CD4-positive, alpha-beta memory T cell (primary cell): ENCODE data around the gene GALNT12. TPM values are rescaled to one million over a fixed set of nuclear protein-coding genes. Genes with fewer than 3 reads are reported as not detected.

Source experiments
- CTCF ChIA-PET: fragments of 350-600 bp; sonication (Branson Sonifier 250); formaldehyde crosslinking; loops from one replicate; lab custom pipeline; 2021; ENCODE audit warnings: inconsistent platforms; ENCODE audit not compliant: partially characterized antibody; lab: Charles Lee
- POLR2A ChIA-PET: fragments of 350-600 bp; sonication (Branson Sonifier 250); formaldehyde crosslinking; loops from one replicate; lab custom pipeline; 2021; ENCODE audit not compliant: partially characterized antibody; lab: Charles Lee
- DNase-seq, 5 donors: peaks; one replicate each; pipeline versions ENCODE4 v3.0.0 to v3.0.0-alpha.2; 2020 to 2022; ENCODE audit warnings: mixed read lengths in 1 of 5
- H3K27ac ChIP-seq: one replicate; pipeline ENCODE4 v1.7.0; 2013; ENCODE audit warnings: low read depth, low read length
- H3K27me3 ChIP-seq: 2 replicates; pipeline ENCODE4 v1.7.0; 2013; ENCODE audit warnings: mild to moderate bottlenecking, low read length, moderate library complexity; ENCODE audit not compliant: insufficient read depth
- H3K36me3 ChIP-seq: 2 replicates; pipeline ENCODE4 v1.7.0; 2013; ENCODE audit warnings: mild to moderate bottlenecking, low read length, moderate library complexity; ENCODE audit not compliant: insufficient read depth
- H3K4me1 ChIP-seq: 2 replicates; pipeline ENCODE4 v1.7.0; 2013; ENCODE audit warnings: mild to moderate bottlenecking, low read length, moderate library complexity; ENCODE audit not compliant: insufficient read depth
- H3K4me3 ChIP-seq, 2 donors: one replicate each; pipeline ENCODE4 v1.7.0; 2013; ENCODE audit warnings: low read length in 2 of 2, mild to moderate bottlenecking in 1 of 2
- H3K9me3 ChIP-seq, 2 donors: one replicate each; pipeline ENCODE4 v1.7.0; 2013; ENCODE audit warnings: low read length in 2 of 2, control low read depth in 1 of 2; ENCODE audit not compliant: control insufficient read depth in 1 of 2
- H3K27ac Mint-ChIP-seq, 7 donors: one replicate each; pipeline ENCODE4 v1.8.0; 2020 to 2021; ENCODE audit warnings: mixed read lengths in 7 of 7, mild to moderate bottlenecking in 6 of 7, inconsistent platforms in 3 of 7, moderate library complexity in 3 of 7
- H3K27me3 Mint-ChIP-seq, 2 donors: one replicate each; pipeline ENCODE4 v1.8.0; 2020 to 2021; ENCODE audit warnings: mixed read lengths in 2 of 2
- H3K36me3 Mint-ChIP-seq, 2 donors: one replicate each; pipeline ENCODE4 v1.8.0; 2020 to 2021; ENCODE audit warnings: mixed read lengths in 2 of 2, inconsistent platforms in 1 of 2, mild to moderate bottlenecking in 1 of 2
- H3K4me1 Mint-ChIP-seq, 4 donors: one replicate each; pipeline ENCODE4 v1.8.0; 2020 to 2021; ENCODE audit warnings: mixed read lengths in 4 of 4, mild to moderate bottlenecking in 1 of 4
- H3K4me3 Mint-ChIP-seq, 8 donors: one replicate each; pipeline ENCODE4 v1.8.0; 2020 to 2021; ENCODE audit warnings: mixed read lengths in 8 of 8, mild to moderate bottlenecking in 7 of 8, moderate library complexity in 6 of 8, inconsistent platforms in 3 of 8
- H3K9me3 Mint-ChIP-seq, 8 donors: one replicate each; pipeline ENCODE4 v1.8.0; 2020 to 2021; ENCODE audit warnings: mixed read lengths in 8 of 8, mild to moderate bottlenecking in 5 of 8, inconsistent platforms in 3 of 8, moderate library complexity in 1 of 8
- intact Hi-C: fragments of 100-400 bp; cut with micrococcal nuclease; formaldehyde crosslinking; loops from one replicate; pipeline ENCODE4 v1.15.1; 2023
- polyA plus RNA-seq, 2 donors: library from polyadenylated mRNA; unstranded; fragments of 300-500 nt; fragmentation: Illumina TruSeq; gene quantifications; one replicate each; pipeline ENCODE4 v1.2.3, GENCODE V29; 2021
- total RNA-seq, 2 experiments: library from RNA; stranded (reverse); gene quantifications; one replicate each; pipeline ENCODE4 v1.2.3, GENCODE V29; 2021

Gene GALNT12
- total and polyA plus RNA-seq, 4 experiments from 2014 or later: 3.1 to 13.8 (median 8.6) TPM

GRCh38 chr9:98783518-98784226 lies 23.8 kb upstream of the GALNT12 start:
- Mint-ChIP-seq H3K36me3 (peaks cover 18 to 28% of the 10 kb centered on the region in 2 donors), H3K9me3 (no peaks in the 10 kb centered on the region), H3K27me3 (no peaks in the 10 kb centered on the region), H3K4me1 (no peaks in the 10 kb centered on the region), H3K4me3 (no peak overlapping the region), H3K27ac (no peak overlapping the region)
- Histone ChIP-seq H3K9me3 (no peaks in the 10 kb centered on the region), H3K27me3 (no peaks in the 10 kb centered on the region), H3K36me3 (peaks cover 3% of the 10 kb centered on the region), H3K27ac (no peak overlapping the region), H3K4me3 (no peak overlapping the region), H3K4me1 (no peaks in the 10 kb centered on the region)
- POLR2A ChIA-PET: no interaction called here
- intact Hi-C loops: no loop called here
- DNase-seq: no peak
- CTCF ChIA-PET: interaction anchor here (4.9 kb wide), 1 partner anchor 9 kb away, joined by 23 read pairs; no protein-coding TSS in a partner anchor

- DNase-seq: no peak
- Histone ChIP-seq H3K9me3 (no peaks in the 10 kb centered on the region), H3K27ac (no peak overlapping the region), H3K36me3 (peaks cover 3% of the 10 kb centered on the region), H3K27me3 (no peaks in the 10 kb centered on the region), H3K4me1 (no peaks in the 10 kb centered on the region), H3K4me3 (no peak overlapping the region)
- H3K9me3 Mint-ChIP-seq: no peaks in the 10 kb centered on the region
- peaks cover 18 to 32% of the 10 kb centered on the region in 2 donors for H3K36me3 Mint-ChIP-seq
- H3K4me1 Mint-ChIP-seq: no peaks in the 10 kb centered on the region
- H3K27ac Mint-ChIP-seq: no peak overlapping the region
- H3K4me3 Mint-ChIP-seq: no peak overlapping the region
- intact Hi-C loops: no loop called here
- H3K27me3 Mint-ChIP-seq: no peaks in the 10 kb centered on the region
- ChIA-PET POLR2A (no interaction called here), CTCF (interaction anchor here (4.9 kb wide), 1 partner anchor 10 kb away, joined by 23 read pairs; no protein-coding TSS in a partner anchor)
Observed at GRCh38 chr9:98784831-98785806, 22.4 kb upstream of the GALNT12 start.

GRCh38 chr9:98786750-98787510 lies 20.5 kb upstream of the GALNT12 start:
- intact Hi-C loops: no loop called here
- H3K9me3 Mint-ChIP-seq: no peaks in the 10 kb centered on the region
- no peaks in the 10 kb centered on the region for H3K9me3 ChIP-seq
- peaks cover under 1% of the 10 kb centered on the region for H3K36me3 ChIP-seq
- no peak for DNase-seq
- CTCF ChIA-PET: interaction anchor here (0.9 to 4.9 kb wide), 2 partner anchors 12 to 15 kb away, joined by 3 to 23 read pairs; no protein-coding TSS in a partner anchor
- no peaks in the 10 kb centered on the region for H3K27me3 Mint-ChIP-seq
- H3K4me1 Mint-ChIP-seq: peaks cover 2 to 10% (median 4%) of the 10 kb centered on the region in 4 donors
- H3K36me3 Mint-ChIP-seq: peaks cover 17 to 26% of the 10 kb centered on the region in 2 donors
- H3K27ac Mint-ChIP-seq: no peak overlapping the region
- H3K4me3 ChIP-seq: no peak overlapping the region
- H3K27ac ChIP-seq: no peak overlapping the region
- no peaks in the 10 kb centered on the region for H3K27me3 ChIP-seq
- POLR2A ChIA-PET: no interaction called here
- peaks cover 7% of the 10 kb centered on the region for H3K4me1 ChIP-seq
- H3K4me3 Mint-ChIP-seq: no peak overlapping the region

GRCh38 chr9:98787766-98788335 lies 19.6 kb upstream of the GALNT12 start:
- no peaks in the 10 kb centered on the region for H3K9me3 ChIP-seq
- H3K27me3 ChIP-seq: no peaks in the 10 kb centered on the region
- H3K36me3 ChIP-seq: no peaks in the 10 kb centered on the region
- H3K9me3 Mint-ChIP-seq: no peaks in the 10 kb centered on the region
- no peak overlapping the region for H3K4me3 Mint-ChIP-seq
- DNase-seq: no peak
- no peak overlapping the region for H3K27ac Mint-ChIP-seq
- H3K4me3 ChIP-seq: no peak overlapping the region
- CTCF ChIA-PET: no interaction called here
- no peak overlapping the region for H3K27ac ChIP-seq
- H3K4me1 Mint-ChIP-seq: peaks cover 7 to 18% (median 10%) of the 10 kb centered on the region in 4 donors
- H3K4me1 ChIP-seq: peaks cover 7% of the 10 kb centered on the region
- POLR2A ChIA-PET: no interaction called here
- intact Hi-C loops: no loop called here
- peaks cover 12 to 17% of the 10 kb centered on the region in 2 donors for H3K36me3 Mint-ChIP-seq
- no peaks in the 10 kb centered on the region for H3K27me3 Mint-ChIP-seq

- no peak overlapping the region for H3K27ac ChIP-seq
- no peaks in the 10 kb centered on the region for H3K9me3 ChIP-seq
- Mint-ChIP-seq H3K36me3 (peaks cover 2 to 8% of the 10 kb centered on the region in 2 donors), H3K4me3 (no peak overlapping the region), H3K27ac (no peak overlapping the region), H3K9me3 (no peaks in the 10 kb centered on the region), H3K27me3 (no peaks in the 10 kb centered on the region), H3K4me1 (peaks cover 13 to 21% (median 16%) of the 10 kb centered on the region in 4 donors)
- no peak overlapping the region for H3K4me3 ChIP-seq
- intact Hi-C loops: loop anchor here (10.0 kb wide), 2 partner anchors 1095 to 1645 kb away; partner anchors contain the start of gene XPA
- no peaks in the 10 kb centered on the region for H3K36me3 ChIP-seq
- H3K27me3 ChIP-seq: no peaks in the 10 kb centered on the region
- H3K4me1 ChIP-seq: peaks cover 7% of the 10 kb centered on the region
- DNase-seq: no peak
- CTCF ChIA-PET: interaction anchor here (3.9 kb wide), 1 partner anchor 15 kb away, joined by 18 read pairs; no protein-coding TSS in a partner anchor
- POLR2A ChIA-PET: no interaction called here
Observed at GRCh38 chr9:98789483-98790133, 17.9 kb upstream of the GALNT12 start.

GRCh38 chr9:98790134-98790841 lies 17.2 kb upstream of the GALNT12 start:
- Histone ChIP-seq H3K4me1 (peaks cover 11% of the 10 kb centered on the region), H3K9me3 (no peaks in the 10 kb centered on the region), H3K27ac (no peak overlapping the region), H3K27me3 (no peaks in the 10 kb centered on the region), H3K4me3 (no peak overlapping the region), H3K36me3 (no peaks in the 10 kb centered on the region)
- ChIA-PET POLR2A (no interaction called here), CTCF (interaction anchor here (3.9 kb wide), 1 partner anchor 15 kb away, joined by 18 read pairs; no protein-coding TSS in a partner anchor)
- H3K4me3 Mint-ChIP-seq: no peak overlapping the region
- H3K27ac Mint-ChIP-seq: no peak overlapping the region
- peaks cover 18 to 28% (median 23%) of the 10 kb centered on the region in 4 donors for H3K4me1 Mint-ChIP-seq
- no peaks in the 10 kb centered on the region for H3K9me3 Mint-ChIP-seq
- H3K36me3 Mint-ChIP-seq: peaks cover 2 to 8% of the 10 kb centered on the region in 2 donors
- H3K27me3 Mint-ChIP-seq: no peaks in the 10 kb centered on the region
- intact Hi-C loops: loop anchor here (10.0 kb wide), 2 partner anchors 1095 to 1645 kb away; partner anchors contain the start of gene XPA
- DNase-seq: no peak
